ENCODE results near the gene HEXB. TPM values are rescaled to one million over a fixed set of nuclear protein-coding genes. Genes with fewer than 3 reads are reported as not detected.

HEXB gene
- polyA plus RNA-seq, 1 donor from 2014 or later = 23.1 TPM

- peak overlapping the region; percentile 96 for H3K9ac ChIP-seq (ENCODE audit: low read length)
- peaks cover 12% of the 10 kb centered on the region for H4K20me1 ChIP-seq (ENCODE audit: insufficient read depth)
- H3K27me3 ChIP-seq (ENCODE audit: insufficient read depth, low read depth, low read length) = no peaks in the 10 kb centered on the region
- H3K9me2 ChIP-seq (ENCODE audit: insufficient read depth, low read length) = no peaks in the 10 kb centered on the region
- peaks cover 9% of the 10 kb centered on the region for H3F3A ChIP-seq (ENCODE audit: insufficient read depth, low read length, poor library complexity, severe bottlenecking)
- TF ChIP-seq SMC3 (conservative IDR thresholded peaks at IDR 0.05; ENCODE audit: poor library complexity) (no peak), MXI1 (conservative IDR thresholded peaks at IDR 0.05; ENCODE audit: poor library complexity, severe bottlenecking) (no peak), POLR2AphosphoS5 (IDR thresholded peaks at IDR 0.05) (no peak), EP300 (conservative IDR thresholded peaks at IDR 0.05; ENCODE audit: poor library complexity, severe bottlenecking) (no peak), EZH2 (IDR thresholded peaks at IDR 0.05; ENCODE audit: borderline replicate concordance, insufficient read depth, low read length, poor library complexity, severe bottlenecking) (no peak), RAD21 (conservative IDR thresholded peaks at IDR 0.05) (no peak), TAF1 (IDR thresholded peaks at IDR 0.05; ENCODE audit: low read depth) (no peak), REST (IDR thresholded peaks at IDR 0.05; ENCODE audit: borderline replicate concordance) (no peak), CTCF (IDR thresholded peaks at IDR 0.05; ENCODE audit: poor library complexity, severe bottlenecking) (no peak)
- H3K27ac ChIP-seq (ENCODE audit: low read length) = peak overlapping the region; percentile 94
- H3K4me2 ChIP-seq (ENCODE audit: low read length) = peak overlapping the region; percentile 96
- peaks cover 15% of the 10 kb centered on the region for H3K36me3 ChIP-seq (ENCODE audit: insufficient read depth, low read length)
- peak overlapping the region; percentile 97 for H3K4me3 ChIP-seq (ENCODE audit: low read length)
- H2AFZ ChIP-seq (ENCODE audit: low read depth, low read length) = no peak overlapping the region
- H3K79me2 ChIP-seq (replicated peaks; ENCODE audit: insufficient read depth, low read length) = peaks cover 87% of the 10 kb centered on the region
- H3K9me3 ChIP-seq (ENCODE audit: low read length) = no peaks in the 10 kb centered on the region
Measured at GRCh38 chr5:74636552-74636951, 48.5 kb upstream of the HEXB start.

- Histone ChIP-seq H3K27ac (ENCODE audit: low read length) (peak overlapping the region; percentile 94), H4K20me1 (ENCODE audit: insufficient read depth) (peaks cover 12% of the 10 kb centered on the region), H3K9me2 (ENCODE audit: insufficient read depth, low read length) (no peaks in the 10 kb centered on the region), H3K9ac (ENCODE audit: low read length) (peak overlapping the region; percentile 96), H3K4me3 (ENCODE audit: low read length) (peak overlapping the region; percentile 97), H3K9me3 (ENCODE audit: low read length) (no peaks in the 10 kb centered on the region), H2AFZ (ENCODE audit: low read depth, low read length) (no peak overlapping the region), H3K79me2 (replicated peaks; ENCODE audit: insufficient read depth, low read length) (peaks cover 67% of the 10 kb centered on the region), H3F3A (ENCODE audit: insufficient read depth, low read length, poor library complexity, severe bottlenecking) (peaks cover 9% of the 10 kb centered on the region), H3K4me2 (ENCODE audit: low read length) (peak overlapping the region; percentile 96), H3K36me3 (ENCODE audit: insufficient read depth, low read length) (peaks cover 11% of the 10 kb centered on the region), H3K27me3 (ENCODE audit: insufficient read depth, low read depth, low read length) (no peaks in the 10 kb centered on the region)
- TF ChIP-seq MXI1 (conservative IDR thresholded peaks at IDR 0.05; ENCODE audit: poor library complexity, severe bottlenecking) (peak; percentile 12), REST (IDR thresholded peaks at IDR 0.05; ENCODE audit: borderline replicate concordance) (no peak), CTCF (IDR thresholded peaks at IDR 0.05; ENCODE audit: poor library complexity, severe bottlenecking) (no peak), EZH2 (IDR thresholded peaks at IDR 0.05; ENCODE audit: borderline replicate concordance, insufficient read depth, low read length, poor library complexity, severe bottlenecking) (no peak), TAF1 (IDR thresholded peaks at IDR 0.05; ENCODE audit: low read depth) (no peak), RAD21 (conservative IDR thresholded peaks at IDR 0.05) (peak; percentile 42), POLR2AphosphoS5 (IDR thresholded peaks at IDR 0.05) (no peak), EP300 (conservative IDR thresholded peaks at IDR 0.05; ENCODE audit: poor library complexity, severe bottlenecking) (no peak), SMC3 (conservative IDR thresholded peaks at IDR 0.05; ENCODE audit: poor library complexity) (peak; percentile 30)
Measured at GRCh38 chr5:74638544-74638969, 46.5 kb upstream of the HEXB start.

Data from neural cell (in vitro differentiated cells).